H1 (cell line): Measurements from ENCODE around the gene SSH2. TPM values are rescaled to one million over a fixed set of nuclear protein-coding genes. Genes with fewer than 3 reads are reported as not detected.
A peak's percentile ranks its signal among the peaks of the same experiment; 100 is the strongest.

Source experiments
- CTCF ChIA-PET: fragments of 300-600 bp; sonication (Branson Sonifier 250); formaldehyde crosslinking; loops from one replicate; lab custom pipeline; 2021; ENCODE audit not compliant: partially characterized antibody; lab: Charles Lee
- POLR2A ChIA-PET: fragments of 300-600 bp; sonication (Branson Sonifier 250); formaldehyde crosslinking; loops from one replicate; lab custom pipeline; 2021; ENCODE audit warnings: inconsistent platforms; ENCODE audit not compliant: partially characterized antibody; lab: Charles Lee
- DNase-seq, 2 experiments: peaks; one replicate each; pipeline versions ENCODE4 v3.0.0 to v3.0.0-alpha.2; 2010 to 2022; ENCODE audit warnings: low spot score in 2 of 2, low read depth in 1 of 2, mixed read lengths in 1 of 2
- FAIRE-seq: peaks from 2 replicates; lab custom pipeline; 2011; peaks lifted over from hg19 to GRCh38; lab: Jason Lieb, UNC
- H2AFZ ChIP-seq: 2 replicates; pipeline ENCODE4 v1.8.1; 2012; ENCODE audit warnings: low read length, inconsistent platforms
- H2AK5ac ChIP-seq: 2 replicates; pipeline ENCODE4 v1.6.1; 2013; ENCODE audit warnings: low read depth, low read length
- H2BK120ac ChIP-seq: replicated peaks from 2 replicates; pipeline ENCODE3; 2013; ENCODE audit warnings: low read depth, low read length, inconsistent platforms
- H2BK12ac ChIP-seq: 2 replicates; pipeline ENCODE4 v1.6.1; 2013; ENCODE audit warnings: low read depth, low read length
- H2BK15ac ChIP-seq: 2 replicates; pipeline ENCODE4 v1.6.1; 2013; ENCODE audit warnings: low read length
- H2BK20ac ChIP-seq: 2 replicates; pipeline ENCODE4 v1.6.1; 2013; ENCODE audit warnings: low read length
- H2BK5ac ChIP-seq: 2 replicates; pipeline ENCODE4 v1.6.1; 2013; ENCODE audit warnings: low read depth, low read length
- H3K14ac ChIP-seq: 2 replicates; pipeline ENCODE4 v1.6.1; 2013; ENCODE audit warnings: inconsistent platforms; ENCODE audit not compliant: insufficient read length
- H3K18ac ChIP-seq: 2 replicates; pipeline ENCODE4 v1.6.1; 2013; ENCODE audit warnings: low read length; ENCODE audit errors: extremely low read depth
- H3K23ac ChIP-seq: 2 replicates; pipeline ENCODE4 v1.6.1; 2013; ENCODE audit warnings: inconsistent platforms; ENCODE audit not compliant: insufficient read length
- H3K23me2 ChIP-seq: 2 replicates; pipeline ENCODE4 v1.6.1; 2013; ENCODE audit warnings: low read depth, low read length
- H3K27ac ChIP-seq: 2 replicates; pipeline ENCODE4 v1.6.1; 2011; ENCODE audit warnings: low read depth, low read length, inconsistent platforms
- H3K27me3 ChIP-seq, 4 experiments: replicated peaks in 1 of 4; 1 replicate in 1 of 4; 2 replicates in 3 of 4; pipeline versions ENCODE4 v1.6.1 to v1.8.1; 2011 to 2013; ENCODE audit warnings: low read length in 3 of 4, mild to moderate bottlenecking in 3 of 4, inconsistent platforms in 2 of 4, mixed read lengths in 2 of 4, moderate library complexity in 1 of 4; ENCODE audit not compliant: control insufficient read depth in 3 of 4, insufficient read depth in 3 of 4; ENCODE audit errors: extremely low read depth in 1 of 4
- H3K36me3 ChIP-seq, 4 experiments: 2 replicates each; pipeline versions ENCODE4 v1.6.1 to v1.8.1; 2011 to 2013; ENCODE audit warnings: mild to moderate bottlenecking in 4 of 4, low read length in 3 of 4, moderate library complexity in 2 of 4, control low read depth in 1 of 4, inconsistent platforms in 1 of 4; ENCODE audit not compliant: insufficient read depth in 4 of 4, control insufficient read depth in 2 of 4
- H3K4ac ChIP-seq: replicated peaks from 2 replicates; pipeline ENCODE3; 2013; ENCODE audit warnings: low read length, low read depth, mixed read lengths, inconsistent platforms; ENCODE audit not compliant: insufficient read length
- H3K4me1 ChIP-seq, 4 experiments: replicated peaks in 1 of 4; 1 replicate in 1 of 4; 2 replicates in 3 of 4; pipeline versions ENCODE4 v1.6.1 to v1.8.1; 2011 to 2013; ENCODE audit warnings: low read length in 3 of 4, inconsistent platforms in 2 of 4, mixed read lengths in 1 of 4; ENCODE audit not compliant: insufficient read depth in 4 of 4, control insufficient read depth in 3 of 4
- H3K4me2 ChIP-seq, 2 experiments: 2 replicates each; pipeline versions ENCODE4 v1.6.1 to v1.8.1; 2011 to 2013; ENCODE audit warnings: low read depth in 2 of 2, low read length in 2 of 2, control low read depth in 1 of 2, inconsistent platforms in 1 of 2, mild to moderate bottlenecking in 1 of 2; ENCODE audit not compliant: insufficient read depth in 1 of 2
- H3K4me3 ChIP-seq, 4 experiments: fragments of 200-600, 300-600 bp in 1 of 4; sonication (generic), shearing (Covaris generic), sonication (Bioruptor Twin) in 1 of 4; 2 replicates each; pipeline versions ENCODE4 v1.5.1 to v1.8.1; 2011 to 2016; ENCODE audit warnings: low read length in 4 of 4, low read depth in 3 of 4, control low read depth in 2 of 4, inconsistent platforms in 2 of 4, mild to moderate bottlenecking in 2 of 4, mixed read lengths in 1 of 4, moderate library complexity in 1 of 4; ENCODE audit not compliant: insufficient read depth in 2 of 4; ENCODE audit errors: extremely low read depth in 1 of 4
- H3K56ac ChIP-seq: replicated peaks from 2 replicates; pipeline ENCODE3; 2013; ENCODE audit warnings: low read depth, mild to moderate bottlenecking, mixed read lengths, low read length, inconsistent platforms; ENCODE audit not compliant: insufficient read length
- H3K79me1 ChIP-seq: 2 replicates; pipeline ENCODE4 v1.6.1; 2013; ENCODE audit warnings: low read depth, low read length, control low read depth
- H3K79me2 ChIP-seq, 2 experiments: 2 replicates each; pipeline versions ENCODE4 v1.6.1 to v1.8.1; 2012 to 2013; ENCODE audit warnings: low read length in 2 of 2, mild to moderate bottlenecking in 2 of 2, inconsistent platforms in 1 of 2; ENCODE audit not compliant: insufficient read depth in 2 of 2, control insufficient read depth in 1 of 2
- H3K9ac ChIP-seq, 4 experiments: replicated peaks in 1 of 4; 1 replicate in 1 of 4; 2 replicates in 3 of 4; pipeline versions ENCODE4 v1.6.1 to v1.8.1; 2011 to 2013; ENCODE audit warnings: low read depth in 3 of 4, low read length in 3 of 4, control low read depth in 2 of 4, mild to moderate bottlenecking in 2 of 4, moderate library complexity in 2 of 4, inconsistent platforms in 1 of 4; ENCODE audit errors: extremely low read depth in 1 of 4
- H3K9me3 ChIP-seq, 2 experiments: 2 replicates each; pipeline versions ENCODE4 v1.6.1 to v1.8.1; 2012 to 2013; ENCODE audit warnings: mild to moderate bottlenecking in 2 of 2, moderate library complexity in 2 of 2, control low read depth in 1 of 2, inconsistent platforms in 1 of 2, low read depth in 1 of 2, low read length in 1 of 2, mixed read lengths in 1 of 2; ENCODE audit not compliant: insufficient read depth in 2 of 2
- H4K20me1 ChIP-seq, 2 experiments: replicated peaks in 1 of 2; 2 replicates each; pipeline versions ENCODE3 to v1.8.1; 2011 to 2013; ENCODE audit warnings: inconsistent platforms in 2 of 2, low read length in 2 of 2, mild to moderate bottlenecking in 1 of 2; ENCODE audit not compliant: insufficient read depth in 2 of 2, control insufficient read depth in 1 of 2
- H4K5ac ChIP-seq: 2 replicates; pipeline ENCODE4 v1.6.1; 2013; ENCODE audit warnings: low read length, low read depth, mixed read lengths, inconsistent platforms; ENCODE audit not compliant: insufficient read length
- H4K8ac ChIP-seq: 2 replicates; pipeline ENCODE4 v1.8.0; 2013; ENCODE audit warnings: mild to moderate bottlenecking, moderate library complexity, low read length, inconsistent platforms; ENCODE audit not compliant: insufficient read depth; ENCODE audit errors: extremely low read depth
- H4K91ac ChIP-seq: replicated peaks from 2 replicates; pipeline ENCODE3; 2013; ENCODE audit warnings: low read length, mixed read lengths, inconsistent platforms; ENCODE audit not compliant: insufficient read length
- BACH1 ChIP-seq: IDR thresholded peaks from 2 replicates; pipeline ENCODE4 v1.6.1; 2012; ENCODE audit warnings: low read length, improper control_type of control experiment
- BRCA1 ChIP-seq: IDR thresholded peaks from 2 replicates; pipeline ENCODE4 v1.6.1; 2012; ENCODE audit warnings: low read depth, low read length, improper control_type of control experiment
- RBBP5 ChIP-seq: IDR thresholded peaks from 2 replicates; pipeline ENCODE4 v1.7.1; 2012; ENCODE audit warnings: low read depth, mild to moderate bottlenecking, inconsistent platforms, low read length, moderate library complexity, borderline replicate concordance
- SP2 ChIP-seq: IDR thresholded peaks from 2 replicates; pipeline ENCODE4 v1.6.1; 2012; ENCODE audit warnings: mild to moderate bottlenecking, low read length, inconsistent platforms
- TBP ChIP-seq: IDR thresholded peaks from 2 replicates; pipeline ENCODE4 v1.6.1; 2011; ENCODE audit warnings: low read depth, low read length, improper control_type of control experiment
- WGBS, 2 experiments: shearing (Covaris generic) in 1 of 2; methylation state at CpG; one replicate each; pipeline versions ENCODE4 v1.1.6 to v1.1.7; 2013 to 2015; ENCODE audit warnings: low lambda C conversion rate in 2 of 2, mixed read lengths in 2 of 2, inconsistent platforms in 1 of 2, low coverage in 1 of 2, missing lambda C conversion rate in 1 of 2; ENCODE audit not compliant: insufficient replicate concordance in 2 of 2, insufficient coverage in 1 of 2, insufficient read length in 1 of 2; ENCODE audit errors: extremely low coverage in 1 of 2, missing lambda C conversion rate in 1 of 2; 5-methylcytosine and 5-hydroxymethylcytosine counted together
- polyA plus RNA-seq, 7 experiments: library from polyadenylated mRNA; depleted of rRNA in 3 of 7; stranded (reverse) in 5 of 7; unstranded in 2 of 7; fragments of >200 nt in 5 of 7; fragments of 200-250 nt in 2 of 7; gene quantifications; 1 replicate in 5 of 7; 2 replicates in 1 of 7; 4 replicates in 1 of 7; pipeline versions ENCODE4 v1.2.1 to v1.2.3, GENCODE V29; 2011 to 2013; ENCODE audit warnings: missing spikeins in 2 of 7, mixed read lengths in 2 of 7
- total RNA-seq: library from RNA; stranded (reverse); fragmentation: NEBNext Ultra II Directional; extraction: Animal tissue kit (Norgen Biotek cat#: 25700); gene quantifications from 2 replicates; pipeline ENCODE4 v1.2.1, GENCODE V29; 2021

The SSH2 gene
- total and polyA plus RNA-seq, 2 of the 8 experiments (the other 6 are each of a cell fraction or from before 2014, with no cell fraction given), result 5.2 to 15.9 TPM

- no peak for DNase-seq
- H2AFZ ChIP-seq, result no peak overlapping the region
- H2BK120ac ChIP-seq, result no peak overlapping the region
- H3K18ac ChIP-seq, result no peak overlapping the region
- peaks cover 0 to 39% of the 10 kb centered on the region in 2 experiments; a peak in 2 of 4 replicates for H3K79me2 ChIP-seq
- H3K4me3 ChIP-seq, result no peak overlapping the region
- CTCF ChIA-PET, result interaction anchor here (4.1 to 15.3 kb wide), 4 partner anchors 9 to 36 kb away, joined by 19 to 193 read pairs (median 126); partner anchors contain the start of genes ABHD15, ANKRD13B, CORO6 and TP53I13
- H3K4ac ChIP-seq, result no peak overlapping the region
- no peaks in the 10 kb centered on the region for H3K27me3 ChIP-seq
- POLR2A ChIA-PET, result interaction anchor here (1.0 to 5.1 kb wide), 2 partner anchors 8 to 9 kb away, joined by 3 to 19 read pairs; partner anchors contain the start of gene ANKRD13B
- H2BK12ac ChIP-seq, result peak overlapping the region; percentile 50; the same call in 1 of the 2 replicates
- H3K9ac ChIP-seq, result no peak overlapping the region
- peaks cover 19% of the 10 kb centered on the region for H3K79me1 ChIP-seq
- H2BK5ac ChIP-seq, result peak overlapping the region; percentile 8; the same call in 1 of the 2 replicates
- H4K20me1 ChIP-seq, result peaks cover 12 to 35% of the 10 kb centered on the region in 2 experiments
- no peak overlapping the region for H3K23ac ChIP-seq
- H4K91ac ChIP-seq, result peak overlapping the region; percentile 2
- no peak overlapping the region for H3K27ac ChIP-seq
- H3K9me3 ChIP-seq, result no peaks in the 10 kb centered on the region
- no peak overlapping the region for H4K5ac ChIP-seq
- H3K4me2 ChIP-seq, result 0 out of 4 replicates have a peak overlapping the region, but pooled peaks of 1 of the 2 experiments have one; percentile 2
- H3K14ac ChIP-seq, result no peak overlapping the region
- no peak overlapping the region; the same call in 1 of the 2 replicates for H4K8ac ChIP-seq
- no peak overlapping the region for H3K56ac ChIP-seq
- peaks cover 4% of the 10 kb centered on the region; the same call in 1 of the 2 replicates for H3K23me2 ChIP-seq
- H3K4me1 ChIP-seq, result peaks cover 7 to 24% (median 19%) of the 10 kb centered on the region in 4 experiments
- no peak overlapping the region; the same call in 1 of the 2 replicates for H2BK20ac ChIP-seq
- 0 out of 2 replicates have a peak overlapping the region, but pooled peaks have one; percentile 26 for H2AK5ac ChIP-seq
- 88% methylated on average over 14 of the region's 16 CpGs; no CpG with 5 or more reads in 1 of the 2 experiments for WGBS, 2 experiments
- TF ChIP-seq SP2, result no peak
- no peak for TF ChIP-seq TBP
- TF ChIP-seq BRCA1, result no peak
- no peak for TF ChIP-seq RBBP5
- TF ChIP-seq BACH1, result no peak
- H2BK15ac ChIP-seq, result 0 out of 2 replicates have a peak overlapping the region, but pooled peaks have one; percentile 7
- no peak for FAIRE-seq
- peaks cover 0 to 6% (median 4%) of the 10 kb centered on the region in 4 experiments; a peak in 2 of 8 replicates for H3K36me3 ChIP-seq
Observed at GRCh38 chr17:29583324-29584248, 346.4 kb downstream of the SSH2 start.
